Measurements from ENCODE around the gene NDEL1.
A peak's percentile ranks its signal among the peaks of the same experiment; 100 is the strongest.

The NDEL1 gene

DNA sequence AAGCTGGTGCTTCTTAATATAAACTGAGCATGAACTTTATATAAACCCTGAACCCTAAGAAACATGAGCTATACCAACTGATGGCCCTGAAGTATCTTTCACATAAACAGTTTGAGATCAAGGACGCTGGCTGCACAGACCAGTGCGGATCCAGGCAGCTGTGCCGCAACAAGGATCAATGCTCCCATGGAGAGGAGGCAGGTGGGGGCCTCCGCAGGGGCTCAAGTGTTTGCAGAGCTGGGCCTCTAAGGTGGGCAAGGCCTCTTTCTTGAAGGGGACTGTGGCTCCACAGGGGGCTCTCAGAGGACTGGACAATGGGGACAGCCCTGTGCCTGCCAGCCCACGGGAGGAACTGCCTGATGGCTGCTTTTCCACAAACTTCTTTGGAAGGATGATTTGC, 46.0 kb downstream of the NDEL1 start:
- DNase-seq = no peak
- no peak overlapping the region for H3K27ac Mint-ChIP-seq
- H3K4me3 Mint-ChIP-seq = no peak overlapping the region
- no peaks in the 10 kb centered on the region for H3K4me1 Mint-ChIP-seq
- H3K36me3 Mint-ChIP-seq (ENCODE audit: low read depth) = peaks cover 88% of the 10 kb centered on the region
- H3K27me3 Mint-ChIP-seq (ENCODE audit: low read depth, poor library complexity) = peaks cover 7% of the 10 kb centered on the region
- H3K9me3 Mint-ChIP-seq = peaks cover 16% of the 10 kb centered on the region
- TF ChIP-seq, protein P1, sequence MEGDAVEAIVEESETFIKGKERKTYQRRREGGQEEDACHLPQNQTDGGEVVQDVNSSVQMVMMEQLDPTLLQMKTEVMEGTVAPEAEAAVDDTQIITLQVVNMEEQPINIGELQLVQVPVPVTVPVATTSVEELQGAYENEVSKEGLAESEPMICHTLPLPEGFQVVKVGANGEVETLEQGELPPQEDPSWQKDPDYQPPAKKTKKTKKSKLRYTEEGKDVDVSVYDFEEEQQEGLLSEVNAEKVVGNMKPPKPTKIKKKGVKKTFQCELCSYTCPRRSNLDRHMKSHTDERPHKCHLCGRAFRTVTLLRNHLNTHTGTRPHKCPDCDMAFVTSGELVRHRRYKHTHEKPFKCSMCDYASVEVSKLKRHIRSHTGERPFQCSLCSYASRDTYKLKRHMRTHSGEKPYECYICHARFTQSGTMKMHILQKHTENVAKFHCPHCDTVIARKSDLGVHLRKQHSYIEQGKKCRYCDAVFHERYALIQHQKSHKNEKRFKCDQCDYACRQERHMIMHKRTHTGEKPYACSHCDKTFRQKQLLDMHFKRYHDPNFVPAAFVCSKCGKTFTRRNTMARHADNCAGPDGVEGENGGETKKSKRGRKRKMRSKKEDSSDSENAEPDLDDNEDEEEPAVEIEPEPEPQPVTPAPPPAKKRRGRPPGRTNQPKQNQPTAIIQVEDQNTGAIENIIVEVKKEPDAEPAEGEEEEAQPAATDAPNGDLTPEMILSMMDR (IDR thresholded peaks at IDR 0.05) = no peak

DNA sequence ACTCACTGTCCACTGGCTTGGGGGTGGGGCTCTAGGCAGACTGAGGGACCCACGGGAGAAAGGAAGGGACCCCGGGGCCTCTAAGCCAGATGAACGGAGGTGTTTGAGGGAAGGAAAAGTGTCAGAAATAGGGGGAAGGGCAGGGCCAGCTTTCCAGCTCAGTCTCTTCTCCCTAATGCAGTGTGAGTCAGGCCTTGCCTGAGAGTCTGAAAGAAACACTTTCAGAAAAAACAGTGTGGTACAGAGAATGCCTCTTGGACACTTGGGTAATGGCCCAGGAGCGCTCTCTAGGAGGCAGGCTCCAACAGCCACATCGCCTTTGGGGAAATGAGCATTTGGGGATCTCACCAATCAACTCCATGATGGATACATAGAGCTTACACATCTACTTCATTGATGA, 46.9 kb downstream of the NDEL1 start:
- H3K36me3 Mint-ChIP-seq (ENCODE audit: low read depth) = peaks cover 96% of the 10 kb centered on the region
- H3K4me3 Mint-ChIP-seq = no peak overlapping the region
- no peak for DNase-seq
- no peaks in the 10 kb centered on the region for H3K4me1 Mint-ChIP-seq
- peaks cover 16% of the 10 kb centered on the region for H3K9me3 Mint-ChIP-seq
- H3K27ac Mint-ChIP-seq = no peak overlapping the region
- TF ChIP-seq, protein P1 (IDR thresholded peaks at IDR 0.05) = no peak
- H3K27me3 Mint-ChIP-seq (ENCODE audit: low read depth, poor library complexity) = peaks cover 7% of the 10 kb centered on the region

DNA sequence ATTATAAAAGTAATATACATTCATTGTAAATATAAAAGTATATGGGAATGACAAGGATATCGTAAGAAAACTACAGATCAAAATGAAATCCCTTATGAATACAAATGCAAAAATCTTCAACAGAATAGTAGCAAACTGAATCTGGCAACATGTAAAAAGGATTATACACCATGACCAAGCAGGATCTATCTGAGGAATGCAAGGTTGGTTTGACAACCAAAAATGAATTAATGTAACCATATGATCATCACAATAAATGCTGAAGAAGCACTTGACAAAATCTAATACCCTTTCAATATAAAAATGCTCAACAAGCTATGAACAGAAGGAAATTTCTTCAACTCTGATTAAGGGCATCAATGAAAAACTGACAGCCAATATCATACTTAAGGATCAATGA, 48.8 kb downstream of the NDEL1 start:
- Mint-ChIP-seq H3K4me1 (no peaks in the 10 kb centered on the region), H3K36me3 (ENCODE audit: low read depth) (peaks cover 98% of the 10 kb centered on the region), H3K27me3 (ENCODE audit: low read depth, poor library complexity) (peaks cover 7% of the 10 kb centered on the region), H3K27ac (no peak overlapping the region), H3K4me3 (no peak overlapping the region), H3K9me3 (peaks cover 16% of the 10 kb centered on the region)
- DNase-seq = no peak
- TF ChIP-seq, protein P1 (IDR thresholded peaks at IDR 0.05) = no peak

DNA sequence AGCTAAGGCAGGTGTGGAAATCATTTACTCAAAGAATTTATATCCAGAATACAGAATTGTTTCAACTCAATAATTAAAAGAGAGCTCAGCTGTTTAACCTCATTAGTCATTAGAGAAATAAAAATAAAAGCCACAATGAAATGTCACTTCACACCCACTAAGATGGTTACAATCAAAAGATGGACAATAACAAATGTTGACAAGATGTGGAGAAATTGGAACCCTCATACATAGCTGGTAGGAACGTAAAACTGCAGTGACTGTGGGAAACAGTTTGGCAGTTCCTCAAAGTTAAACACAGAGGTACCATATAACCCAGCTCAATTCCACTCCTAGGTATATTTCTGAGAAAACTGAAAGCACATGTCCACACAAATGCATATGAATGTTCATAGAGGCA, 49.8 kb downstream of the NDEL1 start:
- Mint-ChIP-seq H3K36me3 (ENCODE audit: low read depth) (peaks cover 99% of the 10 kb centered on the region), H3K4me3 (no peak overlapping the region), H3K9me3 (peaks cover 16% of the 10 kb centered on the region), H3K27ac (no peak overlapping the region), H3K27me3 (ENCODE audit: low read depth, poor library complexity) (peaks cover 7% of the 10 kb centered on the region), H3K4me1 (no peaks in the 10 kb centered on the region)
- TF ChIP-seq, protein P1 (IDR thresholded peaks at IDR 0.05) = no peak
- DNase-seq = no peak

DNA sequence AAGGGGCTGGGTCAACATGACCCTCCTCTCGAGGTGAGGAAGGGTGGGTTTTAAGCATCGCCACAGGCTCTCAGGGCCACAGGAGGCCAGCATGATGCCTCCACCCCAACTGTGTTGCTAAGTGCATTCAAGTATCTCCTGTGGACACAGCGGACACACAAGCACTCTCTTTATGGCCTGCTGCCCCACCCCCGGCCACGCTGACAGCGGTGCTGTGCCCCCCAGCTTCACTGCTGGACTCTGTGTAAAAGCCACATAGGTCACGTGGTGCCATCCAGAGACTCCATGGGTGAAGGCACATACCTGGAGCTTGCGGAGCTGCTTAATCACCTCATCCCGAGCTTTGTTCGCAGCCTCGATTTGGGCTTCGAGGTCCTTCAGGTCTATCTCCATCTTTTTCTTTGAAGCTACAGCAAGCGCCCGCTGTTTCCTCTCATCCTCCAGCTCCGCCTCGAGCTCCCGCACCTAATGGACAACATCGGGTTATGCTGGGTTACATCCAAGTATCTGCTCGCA, 51.5 kb downstream of the NDEL1 start:
- Mint-ChIP-seq H3K4me3 (no peak overlapping the region), H3K36me3 (ENCODE audit: low read depth) (peaks cover 97% of the 10 kb centered on the region), H3K27ac (no peak overlapping the region), H3K27me3 (ENCODE audit: low read depth, poor library complexity) (peaks cover 4% of the 10 kb centered on the region), H3K4me1 (no peaks in the 10 kb centered on the region), H3K9me3 (peaks cover 16% of the 10 kb centered on the region)
- TF ChIP-seq, protein P1 (IDR thresholded peaks at IDR 0.05) = no peak
- no peak for DNase-seq

DNA sequence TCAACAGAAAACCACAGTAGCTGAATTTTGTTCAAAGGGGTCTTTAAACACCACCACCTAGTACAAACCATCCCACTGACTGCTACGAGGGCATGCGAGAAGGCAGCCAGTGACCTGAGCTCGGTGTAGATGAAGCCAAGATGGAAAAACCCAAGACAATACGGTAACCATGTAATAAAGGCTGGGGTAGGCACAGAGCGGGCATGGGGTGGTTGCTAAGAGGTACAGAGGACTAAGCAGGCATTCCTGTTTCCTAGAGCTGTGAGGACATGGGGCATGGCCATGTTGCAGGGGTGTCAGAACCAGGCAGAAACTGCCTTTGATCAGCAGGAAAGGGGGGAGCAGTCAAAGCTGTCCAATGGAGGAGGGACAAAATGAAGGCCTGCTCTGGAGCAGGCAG, 52.1 kb downstream of the NDEL1 start:
- Mint-ChIP-seq H3K27ac (peak overlapping the region; percentile 40), H3K36me3 (ENCODE audit: low read depth) (peaks cover 97% of the 10 kb centered on the region), H3K4me1 (no peaks in the 10 kb centered on the region), H3K27me3 (ENCODE audit: low read depth, poor library complexity) (no peaks in the 10 kb centered on the region), H3K4me3 (no peak overlapping the region), H3K9me3 (peaks cover 16% of the 10 kb centered on the region)
- TF ChIP-seq, protein P1 (IDR thresholded peaks at IDR 0.05) = no peak
- no peak for DNase-seq
